A673 (cell line): ENCODE measurements around the gene GJB2. TPM values are rescaled to one million over a fixed set of nuclear protein-coding genes. Genes with fewer than 3 reads are reported as not detected.
A peak's percentile ranks its signal among the peaks of the same experiment; 100 is the strongest.

ENCODE experiments used
- BruUV-seq: library from RNA; stranded (reverse); fragments of 400-500 nt; replicated peaks from 2 replicates; lab custom pipeline; 2021; lab: Mats Ljungman, UMichigan
- CTCF ChIA-PET: fragments of 300-600 bp; sonication (Branson Sonifier 250); formaldehyde crosslinking; loops from one replicate; lab custom pipeline; 2022; ENCODE audit warnings: antibody characterized with exemption; lab: Charles Lee
- POLR2A ChIA-PET: fragments of 300-600 bp; sonication (Branson Sonifier 250); formaldehyde crosslinking; loops from one replicate; lab custom pipeline; 2022; ENCODE audit warnings: antibody characterized with exemption; ENCODE audit not compliant: low non-redundant PET; lab: Charles Lee
- DNase-seq: peaks from one replicate; pipeline ENCODE4 v3.0.0-alpha.2; 2015; ENCODE audit warnings: low spot score
- H3K27ac ChIP-seq: fragments of 200-600 bp; sonication (generic); 2 replicates; pipeline ENCODE4 v1.5.1; 2016; ENCODE audit warnings: mixed run types, low read depth, mild to moderate bottlenecking, mixed read lengths, antibody characterized with exemption, low read length; ENCODE audit not compliant: poor library complexity, severe bottlenecking
- H3K27me3 ChIP-seq: fragments of 200-600 bp; sonication (generic); replicated peaks from 2 replicates; pipeline ENCODE4 v1.6.1; 2017; ENCODE audit warnings: mixed run types, low read depth, mild to moderate bottlenecking, mixed read lengths, antibody characterized with exemption, low read length; ENCODE audit not compliant: insufficient read depth, poor library complexity
- H3K36me3 ChIP-seq: fragments of 200-600 bp; sonication (generic); 2 replicates; pipeline ENCODE4 v1.6.1; 2016; ENCODE audit warnings: mixed run types, mild to moderate bottlenecking, mixed read lengths, antibody characterized with exemption, low read length; ENCODE audit not compliant: insufficient read depth, poor library complexity, severe bottlenecking
- H3K4me1 ChIP-seq: fragments of 200-600 bp; sonication (generic); 2 replicates; pipeline ENCODE4 v1.6.1; 2017; ENCODE audit warnings: mixed run types, mild to moderate bottlenecking, mixed read lengths, antibody characterized with exemption, low read length; ENCODE audit not compliant: insufficient read depth, poor library complexity, severe bottlenecking
- H3K4me3 ChIP-seq: fragments of 200-600 bp; sonication (generic); 2 replicates; pipeline ENCODE4 v1.5.1; 2016; ENCODE audit warnings: low read depth, mixed run types, mild to moderate bottlenecking, mixed read lengths, low read length; ENCODE audit not compliant: poor library complexity, severe bottlenecking
- H3K9me3 ChIP-seq: fragments of 200-600 bp; sonication (generic); 2 replicates; pipeline ENCODE4 v1.6.1; 2016; ENCODE audit warnings: mixed run types, low read depth, mild to moderate bottlenecking, mixed read lengths, antibody characterized with exemption, low read length; ENCODE audit not compliant: poor library complexity, severe bottlenecking
- EZH2 ChIP-seq: fragments of 200-600 bp; sonication (generic); IDR thresholded peaks from 2 replicates; pipeline ENCODE4 v1.6.1; 2017; ENCODE audit warnings: borderline replicate concordance, low read depth, mild to moderate bottlenecking, mixed read lengths, antibody characterized with exemption, low read length; ENCODE audit not compliant: poor library complexity, severe bottlenecking
- intact Hi-C: fragments of 100-400 bp; cut with micrococcal nuclease; formaldehyde crosslinking; loops from one replicate; pipeline ENCODE4 v1.10.0; 2022; ENCODE audit not compliant: unreplicated experiment
- total RNA-seq: library from RNA; stranded (reverse); gene quantifications from 2 replicates; pipeline ENCODE4 v1.2.3, GENCODE V29; 2021
- TF ChIP-seq, protein P1 (sequence below): fragments of 300-800, 200-600 bp; sonication (generic); conservative IDR thresholded peaks from 2 replicates; pipeline ENCODE4 v1.5.1; 2017; ENCODE audit warnings: low read depth, mild to moderate bottlenecking, antibody characterized with exemption, low read length, moderate library complexity, mixed read lengths

GJB2 gene
- total RNA-seq, 1 experiment from 2014 or later, result not detected

DNA sequence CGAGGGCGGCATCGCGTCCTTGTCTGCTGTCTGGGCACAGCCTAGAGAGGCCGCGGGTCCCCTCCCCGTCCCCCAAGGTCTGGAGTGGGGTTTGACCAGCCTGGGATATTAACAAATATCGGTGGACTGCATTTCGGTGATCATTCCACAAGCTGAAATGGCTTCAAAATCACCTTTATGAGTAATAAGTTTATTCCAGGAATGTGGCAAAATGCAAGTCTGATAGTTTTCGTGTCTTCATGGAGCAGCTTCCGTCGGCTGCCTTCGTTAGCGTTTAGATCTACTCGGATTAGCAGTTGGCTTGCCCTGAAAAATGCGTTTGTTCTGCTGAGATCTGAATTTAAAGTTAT lies 30.8 kb downstream of the GJB2 start:
- intact Hi-C loops, result loop anchor here (2.0 to 10.0 kb wide), 6 partner anchors 35 to 237 kb away; no protein-coding TSS in a partner anchor
- no TSS peak for BruUV-seq
- H3K27me3 ChIP-seq, result peaks cover 37% of the 10 kb centered on the region

DNA sequence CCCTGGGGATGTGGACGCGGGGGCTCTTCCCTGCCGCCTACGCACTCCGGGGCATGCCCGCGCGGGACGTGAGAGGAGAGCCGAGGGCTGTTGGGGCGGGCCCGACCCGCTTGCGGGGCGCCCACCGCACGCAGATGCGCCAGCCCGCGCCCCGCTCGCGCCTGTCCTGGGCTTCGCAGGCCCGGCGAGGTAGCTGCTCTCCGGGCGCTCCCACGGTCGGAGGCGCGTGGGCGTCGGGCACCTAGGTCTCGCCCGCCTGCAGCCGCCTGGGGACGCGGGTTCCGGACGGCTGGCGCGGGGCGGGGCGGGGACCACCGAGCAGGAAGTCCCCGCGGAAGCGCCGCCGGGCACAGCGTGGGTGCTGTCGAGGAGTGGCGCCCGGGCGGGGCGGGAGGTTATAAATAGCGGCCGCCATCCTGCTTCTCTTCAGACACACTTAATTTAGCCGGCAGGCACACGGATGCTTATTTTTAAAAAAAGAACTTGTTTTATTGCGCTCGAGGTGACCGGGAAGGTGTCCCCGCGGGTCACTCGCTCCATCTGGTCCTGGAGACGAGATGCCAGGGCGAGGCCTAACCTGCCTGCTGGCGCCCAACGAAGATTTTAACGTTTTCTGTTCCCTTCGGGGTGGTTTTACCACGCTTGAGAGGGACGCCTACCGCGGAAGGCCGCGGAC lies 31.3 kb downstream of the GJB2 start:
- H3K4me3 ChIP-seq, result peak overlapping the region; percentile 54
- peaks cover 37% of the 10 kb centered on the region for H3K27me3 ChIP-seq
- intact Hi-C loops, result loop anchor here (5.0 to 10.0 kb wide), 5 partner anchors 34 to 237 kb away; no protein-coding TSS in a partner anchor
- peaks cover 25% of the 10 kb centered on the region for H3K4me1 ChIP-seq
- no peak for TF ChIP-seq EZH2
- TF ChIP-seq, protein P1, sequence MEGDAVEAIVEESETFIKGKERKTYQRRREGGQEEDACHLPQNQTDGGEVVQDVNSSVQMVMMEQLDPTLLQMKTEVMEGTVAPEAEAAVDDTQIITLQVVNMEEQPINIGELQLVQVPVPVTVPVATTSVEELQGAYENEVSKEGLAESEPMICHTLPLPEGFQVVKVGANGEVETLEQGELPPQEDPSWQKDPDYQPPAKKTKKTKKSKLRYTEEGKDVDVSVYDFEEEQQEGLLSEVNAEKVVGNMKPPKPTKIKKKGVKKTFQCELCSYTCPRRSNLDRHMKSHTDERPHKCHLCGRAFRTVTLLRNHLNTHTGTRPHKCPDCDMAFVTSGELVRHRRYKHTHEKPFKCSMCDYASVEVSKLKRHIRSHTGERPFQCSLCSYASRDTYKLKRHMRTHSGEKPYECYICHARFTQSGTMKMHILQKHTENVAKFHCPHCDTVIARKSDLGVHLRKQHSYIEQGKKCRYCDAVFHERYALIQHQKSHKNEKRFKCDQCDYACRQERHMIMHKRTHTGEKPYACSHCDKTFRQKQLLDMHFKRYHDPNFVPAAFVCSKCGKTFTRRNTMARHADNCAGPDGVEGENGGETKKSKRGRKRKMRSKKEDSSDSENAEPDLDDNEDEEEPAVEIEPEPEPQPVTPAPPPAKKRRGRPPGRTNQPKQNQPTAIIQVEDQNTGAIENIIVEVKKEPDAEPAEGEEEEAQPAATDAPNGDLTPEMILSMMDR, result no peak
- POLR2A ChIA-PET, result interaction anchor here (0.7 kb wide), 1 partner anchor 9 kb away, joined by 6 read pairs; no protein-coding TSS in a partner anchor
- H3K36me3 ChIP-seq, result no peaks in the 10 kb centered on the region
- DNase-seq, result peak; percentile 50
- no peak overlapping the region for H3K27ac ChIP-seq
- H3K9me3 ChIP-seq, result no peaks in the 10 kb centered on the region
- CTCF ChIA-PET, result interaction anchor here (1.2 kb wide), 1 partner anchor 234 kb away, joined by 6 read pairs; no protein-coding TSS in a partner anchor
- BruUV-seq, result no TSS peak

More for the DNA sequence above, 30.8 kb downstream of the GJB2 start:
- no peaks in the 10 kb centered on the region for H3K36me3 ChIP-seq
- H3K9me3 ChIP-seq, result no peaks in the 10 kb centered on the region
- H3K27ac ChIP-seq, result no peak overlapping the region
- TF ChIP-seq, protein P1, result no peak
- TF ChIP-seq EZH2, result no peak
- peaks cover 19% of the 10 kb centered on the region for H3K4me1 ChIP-seq
- no peak overlapping the region for H3K4me3 ChIP-seq
- CTCF ChIA-PET, result interaction anchor here (0.6 to 1.2 kb wide), 2 partner anchors 170 to 235 kb away, joined by 4 to 6 read pairs; no protein-coding TSS in a partner anchor
- DNase-seq, result no peak
- POLR2A ChIA-PET, result interaction anchor here (0.7 kb wide), 1 partner anchor 10 kb away, joined by 6 read pairs; no protein-coding TSS in a partner anchor

DNA sequence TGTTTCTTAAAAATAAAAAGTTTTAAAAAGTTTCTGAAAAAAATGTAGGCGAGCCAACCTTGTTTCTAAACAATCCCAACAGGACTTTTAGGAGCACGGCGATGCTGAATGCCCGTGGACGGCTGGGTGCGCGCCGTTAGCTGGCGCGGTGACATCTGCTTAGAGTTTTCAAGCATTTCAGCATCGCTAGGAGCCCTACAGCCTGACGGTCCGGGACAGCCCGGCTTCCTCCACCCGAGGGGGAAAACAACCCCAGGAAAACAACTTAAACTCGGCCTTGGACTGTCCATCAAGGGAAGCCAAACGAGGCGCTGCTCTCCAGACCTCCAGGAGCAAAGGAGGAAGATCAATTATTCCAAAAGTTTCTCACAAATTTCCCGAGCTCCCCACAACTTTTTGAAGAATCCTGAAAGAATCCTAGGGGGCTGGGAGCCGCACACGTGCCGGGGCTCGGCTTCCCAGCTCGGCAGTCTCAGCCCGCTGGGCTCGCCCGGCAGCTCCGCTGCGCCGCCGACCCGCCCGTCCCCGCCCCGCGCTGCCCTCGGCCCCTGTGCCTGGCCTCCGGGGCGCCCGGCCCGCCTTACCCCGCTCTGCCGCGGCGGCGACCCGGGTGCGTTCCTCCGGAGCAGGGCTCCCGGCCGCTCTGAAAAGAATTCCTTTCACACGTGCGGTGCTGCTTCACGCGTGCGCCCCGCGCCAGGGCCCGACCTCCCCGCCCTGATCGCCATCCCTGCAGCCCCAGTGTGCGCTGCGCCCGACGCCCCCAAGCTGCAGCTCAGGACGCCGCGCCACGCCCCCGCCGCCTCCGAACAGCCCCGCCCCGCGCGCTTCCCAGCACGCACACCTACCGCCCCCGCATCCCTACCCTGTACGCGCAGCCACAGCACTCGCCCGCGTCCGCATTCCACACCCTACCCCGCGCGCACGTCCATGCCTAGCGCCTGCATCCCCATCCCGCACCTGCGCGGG lies 32.1 kb downstream of the GJB2 start, which contains the start of gene GJA3:
Gene GJA3 (minus strand): TSS at position 747 of the 969 bp plus-strand sequence. CDS start 17,764 bp downstream, outside the sequence.
- Histone ChIP-seq H3K27ac (no peak within 1 kb of the TSS), H3K9me3 (no peaks in the 10 kb centered on the region), H3K36me3 (no peaks in the 10 kb centered on the region), H3K27me3 (peaks cover 37% of the 10 kb centered on the region), H3K4me1 (peaks cover 29% of the 10 kb centered on the region), H3K4me3 (peak within 1 kb of the TSS; percentile 54)
- CTCF ChIA-PET, result interaction anchor here (0.6 kb wide), 2 partner anchors 34 to 776 kb away, joined by 3 read pairs; no protein-coding TSS in a partner anchor
- TF ChIP-seq, protein P1, result no peak
- no peak for TF ChIP-seq EZH2
- peak; percentile 63 for DNase-seq
- intact Hi-C loops, result loop anchor here (5.0 to 10.0 kb wide), 5 partner anchors 33 to 236 kb away; no protein-coding TSS in a partner anchor
- BruUV-seq, result no TSS peak
- POLR2A ChIA-PET, result no interaction called here
